GM12801 (cell line): ENCODE data around the gene CDH26.

Experiments
- CTCF ChIP-seq: IDR thresholded peaks from one replicate; pipeline ENCODE4 v1.5.1; 2011; ENCODE audit warnings: control low read depth; ENCODE audit not compliant: insufficient read length; ENCODE audit errors: extremely low read depth

CDH26 gene

DNA sequence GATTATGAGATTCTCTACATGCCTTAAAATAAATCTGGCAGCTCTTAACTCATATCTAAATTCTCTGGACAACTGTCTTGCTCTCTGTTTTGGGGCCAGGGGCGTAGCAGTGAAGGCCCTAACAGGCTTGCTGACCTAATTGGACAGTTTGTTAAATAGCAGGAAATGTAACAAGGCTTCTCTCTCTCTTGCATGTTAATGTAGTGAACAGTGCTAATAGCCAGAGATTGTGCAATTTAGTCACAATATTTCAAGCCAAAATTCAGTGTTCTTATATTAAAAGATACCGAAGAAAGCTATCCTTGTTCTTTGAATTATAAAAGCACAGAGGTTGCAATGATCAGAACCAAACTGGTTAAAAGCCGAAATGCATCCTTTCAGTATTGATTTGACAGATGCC, 21.1 kb upstream of the CDH26 start:
- TF ChIP-seq CTCF: no peak

- no peak for TF ChIP-seq CTCF
These were observed 20.0 kb upstream of the CDH26 start for GRCh38 chr20:59938221-59938620.

- no peak for TF ChIP-seq CTCF
These were observed 19.5 kb upstream of the CDH26 start for GRCh38 chr20:59938696-59939051.

GRCh38 chr20:59939052-59939878, 19.0 kb upstream of the CDH26 start:
- TF ChIP-seq CTCF: no peak

DNA sequence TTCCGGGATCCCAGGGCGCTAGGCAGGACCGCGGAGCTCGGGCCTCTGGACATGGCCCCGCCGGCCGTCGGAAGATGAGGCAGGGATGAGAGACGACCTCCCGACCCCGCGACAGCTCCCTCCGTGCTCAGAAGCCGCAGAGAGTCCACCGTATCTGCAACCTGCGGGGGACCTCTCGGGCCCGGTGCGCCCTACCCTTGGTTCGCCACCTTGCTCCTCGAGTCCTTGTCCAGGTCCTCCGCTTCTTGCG, 18.4 kb upstream of the CDH26 start:
- TF ChIP-seq CTCF: no peak

GRCh38 chr20:59940129-59940955, 17.9 kb upstream of the CDH26 start, which contains the start of the genes FAM217B and PPP1R3D:
FAM217B (plus strand) TSS chr20:59940389; CDS start chr20:59943944, 3,555 bp downstream.
PPP1R3D (minus strand) TSS chr20:59940305; CDS start chr20:59939931, 374 bp downstream.
- no peak for TF ChIP-seq CTCF

DNA sequence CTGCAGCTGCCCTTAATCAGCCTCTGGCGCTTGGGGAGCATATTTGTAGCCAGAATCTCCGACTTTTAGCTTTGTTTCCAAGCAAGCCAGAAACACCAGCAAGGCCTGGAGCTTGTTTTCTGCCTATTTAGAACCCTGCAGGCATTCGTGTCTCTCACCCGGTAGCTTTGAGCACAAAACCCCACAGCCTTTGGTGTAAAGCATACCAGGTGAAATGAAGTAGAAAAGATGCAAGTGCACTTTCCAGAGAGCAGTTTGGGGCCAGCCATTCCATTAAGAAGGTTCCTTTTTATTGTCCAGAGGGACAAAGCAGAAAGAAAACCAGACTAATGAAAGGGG, 17.3 kb upstream of the CDH26 start:
- TF ChIP-seq CTCF: no peak
